BLaER1 (cell line): ENCODE results near the gene PHKG2.

Experiments used
- H3K27ac ChIP-seq: shearing (Covaris generic); formaldehyde crosslinking; 2 replicates; pipeline ENCODE4 v1.8.1; 2022
- H3K27me3 ChIP-seq: shearing (Covaris generic); formaldehyde crosslinking; 2 replicates; pipeline ENCODE4 v1.8.1; 2022
- H3K36me3 ChIP-seq: shearing (Covaris generic); formaldehyde crosslinking; 2 replicates; pipeline ENCODE4 v1.8.1; 2022
- H3K4me1 ChIP-seq: shearing (Covaris generic); formaldehyde crosslinking; 2 replicates; pipeline ENCODE4 v1.8.1; 2022
- H3K4me2 ChIP-seq: shearing (Covaris generic); formaldehyde crosslinking; 2 replicates; pipeline ENCODE4 v1.8.1; 2022
- H3K4me3 ChIP-seq: shearing (Covaris generic); formaldehyde crosslinking; 2 replicates; pipeline ENCODE4 v1.8.1; 2022
- H3K9ac ChIP-seq: shearing (Covaris generic); formaldehyde crosslinking; 2 replicates; pipeline ENCODE4 v1.8.1; 2022
- H3K9me3 ChIP-seq: shearing (Covaris generic); formaldehyde crosslinking; 2 replicates; pipeline ENCODE4 v1.8.1; 2022
- H4K20me1 ChIP-seq: shearing (Covaris generic); formaldehyde crosslinking; 2 replicates; pipeline ENCODE4 v1.8.1; 2022
- Cebpa-rat ChIP-seq: shearing (Covaris generic); IDR thresholded peaks from 2 replicates; pipeline ENCODE4 v1.8.1; 2022

Gene PHKG2

DNA sequence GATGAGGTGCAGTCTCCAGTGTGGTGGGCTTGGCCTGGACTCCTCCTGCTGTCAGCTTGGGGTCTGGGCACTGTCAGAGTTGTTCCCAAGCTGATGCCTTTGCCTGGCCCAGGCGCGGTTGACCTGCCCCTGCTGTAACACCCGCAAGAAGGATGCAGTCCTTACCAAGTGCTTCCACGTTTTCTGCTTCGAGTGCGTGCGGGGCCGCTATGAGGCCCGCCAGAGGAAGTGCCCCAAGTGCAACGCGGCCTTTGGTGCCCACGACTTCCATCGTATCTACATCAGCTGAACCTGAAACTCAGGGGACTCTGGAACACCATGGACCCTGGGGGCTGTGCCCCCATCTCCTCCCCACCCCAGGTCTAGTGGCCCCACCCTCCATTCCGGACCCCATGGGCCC lies 25.6 kb downstream of the PHKG2 start:
- Histone ChIP-seq H3K9me3 (no peaks in the 10 kb centered on the region), H3K4me2 (no peak overlapping the region), H3K27ac (no peak overlapping the region), H3K4me1 (peaks cover 26% of the 10 kb centered on the region), H3K9ac (no peak overlapping the region), H3K27me3 (no peaks in the 10 kb centered on the region), H4K20me1 (peaks cover 61% of the 10 kb centered on the region), H3K4me3 (no peak overlapping the region), H3K36me3 (peaks cover 74% of the 10 kb centered on the region)
- TF ChIP-seq Cebpa-rat = no peak

DNA sequence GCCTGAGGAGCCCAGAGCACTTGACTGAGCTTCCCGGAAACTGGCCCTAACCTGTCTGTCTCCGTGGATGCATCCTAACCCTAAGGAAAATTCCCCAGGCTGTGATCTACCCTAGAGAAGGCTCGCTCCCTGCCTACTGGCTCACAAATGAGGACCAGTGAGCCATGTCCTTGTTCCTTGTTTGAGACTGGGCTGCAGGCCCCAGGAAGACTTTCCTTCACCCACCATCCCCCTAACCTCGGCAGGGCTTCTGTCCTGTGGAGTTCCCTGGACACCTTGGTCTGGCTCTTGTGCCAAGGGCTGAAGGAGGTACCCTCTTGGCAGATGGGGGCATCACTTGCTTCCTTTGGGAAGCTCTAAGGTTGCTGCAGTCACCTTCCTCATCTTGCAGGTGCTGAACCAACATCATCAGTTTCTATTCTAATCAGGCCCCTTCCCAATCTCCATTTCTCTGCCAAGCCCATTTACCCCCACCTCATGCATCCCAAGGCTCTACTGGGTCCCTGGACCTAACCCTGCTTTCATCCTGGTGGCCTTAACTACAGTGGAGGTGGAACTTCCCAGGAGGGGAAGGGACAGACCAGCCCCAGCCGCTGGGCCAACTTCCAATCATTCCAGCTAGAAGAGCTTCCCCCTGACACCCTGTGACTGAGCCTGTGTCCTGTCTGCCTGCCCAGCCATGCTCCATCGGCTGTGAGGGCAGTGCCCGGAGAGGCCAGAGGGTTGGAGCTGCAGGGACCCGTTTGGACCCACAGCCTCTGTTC lies 26.3 kb downstream of the PHKG2 start:
- H3K9ac ChIP-seq = peak overlapping the region; percentile 95
- H3K4me3 ChIP-seq = peak overlapping the region; percentile 90
- peak overlapping the region; percentile 97 for H3K4me2 ChIP-seq
- H3K27me3 ChIP-seq = no peaks in the 10 kb centered on the region
- peaks cover 74% of the 10 kb centered on the region for H3K36me3 ChIP-seq
- H3K9me3 ChIP-seq = no peaks in the 10 kb centered on the region
- no peak for TF ChIP-seq Cebpa-rat
- H3K27ac ChIP-seq = peak overlapping the region; percentile 95; the same call in 1 of the 2 replicates
- H3K4me1 ChIP-seq = peaks cover 26% of the 10 kb centered on the region
- H4K20me1 ChIP-seq = peaks cover 62% of the 10 kb centered on the region

DNA sequence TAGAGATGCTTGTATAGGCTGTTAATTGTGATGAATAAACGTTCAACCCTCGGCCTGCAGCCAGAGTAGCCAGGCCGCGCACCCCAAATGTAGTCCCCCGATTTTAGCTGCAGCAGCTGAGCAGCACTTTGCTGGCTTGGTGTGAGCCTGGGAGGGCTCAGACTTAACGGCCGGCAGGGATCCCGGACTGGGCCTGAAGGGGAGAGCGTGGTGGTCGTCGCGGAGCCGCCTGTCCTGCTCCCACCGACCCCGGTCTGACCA lies 26.8 kb downstream of the PHKG2 start:
- peaks cover 26% of the 10 kb centered on the region for H3K4me1 ChIP-seq
- no peaks in the 10 kb centered on the region for H3K9me3 ChIP-seq
- peak overlapping the region; percentile 95 for H3K9ac ChIP-seq
- H3K27ac ChIP-seq = peak overlapping the region; percentile 95
- H4K20me1 ChIP-seq = peaks cover 66% of the 10 kb centered on the region
- peaks cover 74% of the 10 kb centered on the region for H3K36me3 ChIP-seq
- no peaks in the 10 kb centered on the region for H3K27me3 ChIP-seq
- peak overlapping the region; percentile 90 for H3K4me3 ChIP-seq
- H3K4me2 ChIP-seq = peak overlapping the region; percentile 97
- TF ChIP-seq Cebpa-rat = no peak

DNA sequence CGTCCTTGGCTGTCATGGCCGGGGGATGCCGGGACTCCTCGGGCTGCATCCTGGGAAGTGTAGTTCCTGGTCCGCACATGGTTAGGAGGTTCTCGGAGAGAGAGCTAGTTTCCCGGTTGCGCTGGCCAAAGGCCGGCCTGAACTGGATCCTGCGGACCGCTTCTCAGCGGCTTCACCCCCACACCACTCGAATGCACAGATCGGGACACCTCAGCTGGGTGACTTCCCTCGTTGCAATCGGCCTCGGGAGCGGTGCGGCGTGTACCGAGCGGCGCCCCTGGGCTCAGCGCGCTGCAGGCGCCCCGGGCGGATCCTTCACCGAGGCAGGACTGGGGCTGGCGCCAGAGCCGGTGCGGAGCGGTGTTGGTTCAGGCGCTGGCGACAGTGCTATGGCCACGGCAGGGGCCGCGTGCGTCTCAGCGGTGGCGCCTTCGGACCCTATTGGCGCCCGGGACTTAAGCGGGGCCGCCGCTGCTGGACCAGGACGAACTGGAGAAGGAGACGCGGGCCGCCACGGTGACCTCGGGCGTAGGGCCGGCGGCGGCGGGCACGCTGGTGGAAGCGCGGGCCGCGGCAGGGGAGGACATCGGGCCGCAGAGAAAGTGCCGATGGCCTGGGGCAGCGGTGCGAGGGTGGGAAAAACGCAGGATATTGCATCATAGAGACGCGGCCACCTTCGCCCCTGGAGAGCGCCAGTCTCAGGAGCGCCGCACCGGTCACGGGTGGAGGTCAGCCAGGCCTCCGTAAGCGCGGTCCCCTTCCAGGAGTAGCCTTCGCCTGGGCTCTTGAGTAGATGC lies 27.4 kb downstream of the PHKG2 start:
- H3K36me3 ChIP-seq = peaks cover 74% of the 10 kb centered on the region
- peak overlapping the region; percentile 95 for H3K9ac ChIP-seq
- peak overlapping the region; percentile 90 for H3K4me3 ChIP-seq

DNA sequence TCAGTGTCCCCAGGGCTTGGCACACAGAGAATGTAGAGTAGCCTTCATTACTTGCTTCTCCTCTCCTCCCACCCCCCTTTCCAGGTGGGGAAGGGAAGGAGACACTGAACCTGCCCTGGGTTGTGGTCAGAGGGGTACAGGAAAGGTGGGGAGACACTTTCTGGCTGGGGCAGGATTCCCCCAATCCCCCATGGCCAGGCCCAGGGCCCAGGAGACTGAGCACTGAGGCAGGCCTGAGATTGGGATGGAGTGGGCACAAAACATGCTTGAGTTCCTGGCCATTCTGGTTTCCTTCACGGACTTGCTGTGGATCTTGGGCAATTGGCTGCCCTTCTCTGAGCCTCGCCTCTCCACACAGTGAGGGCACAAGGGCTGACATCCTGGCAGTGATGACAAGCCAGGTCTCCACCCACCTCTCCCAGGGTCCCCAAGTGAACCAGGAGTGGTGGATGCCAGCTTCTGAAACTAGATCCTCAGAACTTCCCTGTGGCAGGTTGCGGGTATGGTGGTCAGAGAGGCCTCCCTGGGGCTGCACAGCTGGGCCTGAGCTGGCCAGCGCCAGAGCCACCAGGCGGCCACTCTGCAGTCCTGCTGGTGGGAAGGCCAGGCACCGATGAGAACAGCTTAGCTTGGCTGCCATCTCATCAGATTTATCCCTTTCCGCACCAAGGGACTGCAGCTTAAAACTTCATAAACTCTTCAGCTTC lies 29.5 kb downstream of the PHKG2 start:
- H3K4me2 ChIP-seq = peak overlapping the region; percentile 97; the same call in 1 of the 2 replicates
- no peak overlapping the region for H3K9ac ChIP-seq
- H3K4me3 ChIP-seq = no peak overlapping the region
- no peak for TF ChIP-seq Cebpa-rat
- peaks cover 26% of the 10 kb centered on the region for H3K4me1 ChIP-seq
- peaks cover 77% of the 10 kb centered on the region for H4K20me1 ChIP-seq
- H3K36me3 ChIP-seq = peaks cover 72% of the 10 kb centered on the region
- no peaks in the 10 kb centered on the region for H3K9me3 ChIP-seq
- no peak overlapping the region for H3K27ac ChIP-seq
- H3K27me3 ChIP-seq = no peaks in the 10 kb centered on the region

More for the DNA sequence above, 27.4 kb downstream of the PHKG2 start:
- peaks cover 26% of the 10 kb centered on the region for H3K4me1 ChIP-seq
- H3K27me3 ChIP-seq = no peaks in the 10 kb centered on the region
- peak; percentile 74 for TF ChIP-seq Cebpa-rat
- no peaks in the 10 kb centered on the region for H3K9me3 ChIP-seq
- peaks cover 72% of the 10 kb centered on the region for H4K20me1 ChIP-seq
- peak overlapping the region; percentile 95 for H3K27ac ChIP-seq
- peak overlapping the region; percentile 97 for H3K4me2 ChIP-seq

DNA sequence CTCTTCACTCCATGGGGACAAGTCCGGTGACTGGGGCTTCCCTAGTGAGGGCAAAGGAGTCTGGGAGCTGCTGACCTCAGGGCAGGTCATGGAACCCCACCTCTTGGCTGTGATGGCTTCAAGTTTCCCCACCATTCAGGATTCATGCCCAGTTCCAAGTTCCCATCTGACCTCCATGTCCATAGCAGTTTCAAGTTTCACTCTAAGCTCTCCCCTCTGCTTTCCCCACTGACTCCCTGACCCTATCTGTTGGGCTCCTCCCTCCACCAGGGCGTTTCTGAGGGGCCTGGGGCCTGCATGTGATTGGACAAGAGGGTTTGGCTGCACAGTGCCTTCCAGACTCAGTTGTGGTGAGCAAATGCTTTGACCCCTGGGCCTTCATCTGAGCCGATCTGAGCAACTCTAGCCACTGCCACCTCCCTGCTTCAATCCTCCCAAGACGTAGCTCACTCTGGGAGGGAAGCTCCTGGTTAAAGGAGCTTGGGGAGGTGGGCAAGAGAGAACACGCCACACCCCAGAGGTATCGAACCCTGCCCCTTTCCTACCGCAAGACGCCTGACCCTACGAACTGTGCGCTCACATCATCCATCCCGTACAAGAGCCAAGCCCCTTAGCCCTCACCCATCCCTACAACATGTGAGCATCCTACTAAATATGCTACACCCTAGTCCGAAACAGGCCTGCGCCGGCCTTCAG lies 30.5 kb downstream of the PHKG2 start:
- Histone ChIP-seq H3K4me1 (peaks cover 26% of the 10 kb centered on the region), H3K36me3 (peaks cover 72% of the 10 kb centered on the region), H3K9me3 (no peaks in the 10 kb centered on the region), H3K27ac (no peak overlapping the region), H3K27me3 (no peaks in the 10 kb centered on the region), H3K9ac (no peak overlapping the region), H4K20me1 (peaks cover 77% of the 10 kb centered on the region), H3K4me2 (no peak overlapping the region), H3K4me3 (no peak overlapping the region)
- TF ChIP-seq Cebpa-rat = no peak

DNA sequence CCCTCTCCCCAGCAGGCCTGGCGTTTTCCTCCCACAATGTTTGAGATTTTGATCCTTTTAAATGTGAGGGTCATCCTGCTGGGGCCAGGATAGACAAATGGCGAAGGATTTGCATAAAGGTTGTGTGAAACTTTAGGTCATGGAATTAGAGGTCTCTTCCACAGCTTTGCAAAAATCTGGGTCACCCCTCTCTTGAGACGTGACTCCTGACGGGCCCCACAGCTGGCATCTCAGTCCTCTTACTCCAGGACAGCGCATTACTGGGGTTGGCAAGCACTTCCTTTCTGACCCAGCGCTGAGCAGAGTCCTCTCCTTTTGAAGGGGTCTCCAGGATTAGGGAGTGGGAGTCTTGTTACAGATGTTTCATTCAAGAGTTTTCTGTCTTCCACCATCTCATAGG lies 31.4 kb downstream of the PHKG2 start:
- peaks cover 69% of the 10 kb centered on the region for H4K20me1 ChIP-seq
- H3K9ac ChIP-seq = no peak overlapping the region
- H3K9me3 ChIP-seq = no peaks in the 10 kb centered on the region
- peaks cover 71% of the 10 kb centered on the region for H3K36me3 ChIP-seq
- TF ChIP-seq Cebpa-rat = no peak
- H3K4me2 ChIP-seq = no peak overlapping the region
- peaks cover 23% of the 10 kb centered on the region for H3K4me1 ChIP-seq
- H3K4me3 ChIP-seq = no peak overlapping the region
- H3K27ac ChIP-seq = no peak overlapping the region
- H3K27me3 ChIP-seq = no peaks in the 10 kb centered on the region

DNA sequence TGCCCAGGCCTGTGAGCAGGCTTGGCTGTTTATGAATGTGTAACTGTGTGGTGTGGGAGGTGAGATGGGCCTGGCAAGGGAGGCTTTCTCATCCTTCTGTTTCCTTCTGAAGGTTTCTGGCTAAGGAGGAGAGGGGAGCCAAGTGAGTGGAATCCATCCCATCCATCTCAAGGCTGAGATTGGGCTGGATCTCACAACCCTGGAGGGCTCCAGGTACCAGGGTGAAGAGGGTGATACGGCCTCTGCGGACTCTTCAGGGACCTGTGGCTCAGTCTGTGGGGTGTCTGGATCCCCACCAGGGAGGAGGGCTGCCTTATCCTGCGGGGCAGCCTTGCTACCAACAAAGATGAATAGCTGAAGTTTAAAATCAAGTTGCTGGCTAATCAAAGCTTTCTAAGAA lies 31.8 kb downstream of the PHKG2 start:
- no peak overlapping the region for H3K4me2 ChIP-seq
- H3K27me3 ChIP-seq = no peaks in the 10 kb centered on the region
- H3K36me3 ChIP-seq = peaks cover 72% of the 10 kb centered on the region
- H3K4me1 ChIP-seq = peaks cover 21% of the 10 kb centered on the region
- H4K20me1 ChIP-seq = peaks cover 68% of the 10 kb centered on the region
- H3K27ac ChIP-seq = no peak overlapping the region
- H3K9me3 ChIP-seq = no peaks in the 10 kb centered on the region
- H3K9ac ChIP-seq = 0 out of 2 replicates have a peak overlapping the region, but pooled peaks have one; percentile 18
- no peak for TF ChIP-seq Cebpa-rat
- H3K4me3 ChIP-seq = no peak overlapping the region

DNA sequence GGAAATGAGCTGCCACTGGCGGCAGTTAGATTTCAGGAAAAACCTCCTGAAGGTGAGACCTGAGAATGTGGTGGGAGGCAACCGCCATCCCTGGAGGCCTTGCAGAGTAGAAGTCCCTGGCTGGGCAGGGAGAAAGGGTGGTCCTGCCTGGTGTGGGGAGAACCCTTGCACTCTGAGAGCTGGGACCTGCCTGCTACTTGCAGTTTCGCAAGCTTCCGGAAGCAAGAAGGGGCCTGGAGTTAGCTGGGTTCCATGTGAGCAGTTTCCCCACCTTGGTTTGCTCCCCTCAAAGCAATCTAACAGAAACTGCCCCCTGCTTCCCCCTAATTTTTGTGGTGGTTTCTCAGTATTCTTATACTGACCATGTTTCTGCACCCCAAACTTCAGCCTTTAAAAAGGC lies 32.3 kb downstream of the PHKG2 start:
- Histone ChIP-seq H3K4me2 (no peak overlapping the region), H3K9ac (peak overlapping the region; percentile 18; the same call in 1 of the 2 replicates), H3K27ac (no peak overlapping the region), H3K27me3 (no peaks in the 10 kb centered on the region), H3K4me1 (peaks cover 25% of the 10 kb centered on the region), H3K36me3 (peaks cover 77% of the 10 kb centered on the region), H3K4me3 (no peak overlapping the region), H4K20me1 (peaks cover 72% of the 10 kb centered on the region), H3K9me3 (no peaks in the 10 kb centered on the region)
- TF ChIP-seq Cebpa-rat = no peak
